ENCODE measurements around the gene PDK3.
A peak's percentile ranks its signal among the peaks of the same experiment; 100 is the strongest.

PDK3 gene

GRCh38 chrX:24483596-24483995, 18.5 kb downstream of the PDK3 start:
- no peak for DNase-seq

- no peak for DNase-seq
Observed at GRCh38 chrX:24485323-24485722, 20.2 kb downstream of the PDK3 start.

GRCh38 chrX:24485976-24486680, 21.0 kb downstream of the PDK3 start:
- DNase-seq: no peak

GRCh38 chrX:24487571-24487970, 22.5 kb downstream of the PDK3 start:
- no peak for DNase-seq

- DNase-seq: no peak
Observed at GRCh38 chrX:24491741-24492140, 26.7 kb downstream of the PDK3 start.

GRCh38 chrX:24493740-24494581, 28.9 kb downstream of the PDK3 start:
- no peak for DNase-seq

GRCh38 chrX:24494647-24495075, 29.6 kb downstream of the PDK3 start:
- DNase-seq: no peak

- DNase-seq: no peak
Observed at GRCh38 chrX:24495700-24496099, 30.6 kb downstream of the PDK3 start.

GRCh38 chrX:24498181-24498580, 33.1 kb downstream of the PDK3 start:
- peak; percentile 2 for DNase-seq

GRCh38 chrX:24498975-24499374, 33.9 kb downstream of the PDK3 start:
- no peak for DNase-seq

- DNase-seq: peak; percentile 10
Observed at GRCh38 chrX:24506082-24506481, 41.0 kb downstream of the PDK3 start.

GRCh38 chrX:24508375-24508774, 43.3 kb downstream of the PDK3 start:
- DNase-seq: no peak

GRCh38 chrX:24513416-24513815, 48.3 kb downstream of the PDK3 start:
- DNase-seq: peak; percentile 1

GRCh38 chrX:24515447-24515846, 50.4 kb downstream of the PDK3 start:
- no peak for DNase-seq

- no peak for DNase-seq
Observed at GRCh38 chrX:24520472-24520871, 55.4 kb downstream of the PDK3 start.

- no peak for DNase-seq
Observed at GRCh38 chrX:24525455-24525854, 60.4 kb downstream of the PDK3 start.

- no peak for DNase-seq
Observed at GRCh38 chrX:24526616-24527015, 61.5 kb downstream of the PDK3 start.

- DNase-seq: no peak
Observed at GRCh38 chrX:24528605-24529004, 63.5 kb downstream of the PDK3 start.

GRCh38 chrX:24536551-24536950, 71.5 kb downstream of the PDK3 start:
- DNase-seq: no peak

GRCh38 chrX:24542756-24543155, 77.7 kb downstream of the PDK3 start:
- no peak for DNase-seq

- no peak for DNase-seq
Observed at GRCh38 chrX:24547961-24548360, 82.9 kb downstream of the PDK3 start.

- DNase-seq: no peak
Observed at GRCh38 chrX:24550166-24550565, 85.1 kb downstream of the PDK3 start.

GRCh38 chrX:24553011-24553410, 87.9 kb downstream of the PDK3 start:
- no peak for DNase-seq

- DNase-seq: no peak
Observed at GRCh38 chrX:24561121-24561520, 96.0 kb downstream of the PDK3 start.

Measured in stimulated activated naive CD4-positive, alpha-beta T cell treated with Interleukin-2 at 50 U/mL for 16 hours (primary cell).